Measurements from ENCODE around the gene POLR2E. TPM values are rescaled to one million over a fixed set of nuclear protein-coding genes. Genes with fewer than 3 reads are reported as not detected.
A peak's percentile ranks its signal among the peaks of the same experiment; 100 is the strongest.

Gene POLR2E
- total and polyA plus RNA-seq, 2 of the 13 experiments (the other 11 are each of a cell fraction or from before 2014, with no cell fraction given), result 140 to 272 TPM

DNA sequence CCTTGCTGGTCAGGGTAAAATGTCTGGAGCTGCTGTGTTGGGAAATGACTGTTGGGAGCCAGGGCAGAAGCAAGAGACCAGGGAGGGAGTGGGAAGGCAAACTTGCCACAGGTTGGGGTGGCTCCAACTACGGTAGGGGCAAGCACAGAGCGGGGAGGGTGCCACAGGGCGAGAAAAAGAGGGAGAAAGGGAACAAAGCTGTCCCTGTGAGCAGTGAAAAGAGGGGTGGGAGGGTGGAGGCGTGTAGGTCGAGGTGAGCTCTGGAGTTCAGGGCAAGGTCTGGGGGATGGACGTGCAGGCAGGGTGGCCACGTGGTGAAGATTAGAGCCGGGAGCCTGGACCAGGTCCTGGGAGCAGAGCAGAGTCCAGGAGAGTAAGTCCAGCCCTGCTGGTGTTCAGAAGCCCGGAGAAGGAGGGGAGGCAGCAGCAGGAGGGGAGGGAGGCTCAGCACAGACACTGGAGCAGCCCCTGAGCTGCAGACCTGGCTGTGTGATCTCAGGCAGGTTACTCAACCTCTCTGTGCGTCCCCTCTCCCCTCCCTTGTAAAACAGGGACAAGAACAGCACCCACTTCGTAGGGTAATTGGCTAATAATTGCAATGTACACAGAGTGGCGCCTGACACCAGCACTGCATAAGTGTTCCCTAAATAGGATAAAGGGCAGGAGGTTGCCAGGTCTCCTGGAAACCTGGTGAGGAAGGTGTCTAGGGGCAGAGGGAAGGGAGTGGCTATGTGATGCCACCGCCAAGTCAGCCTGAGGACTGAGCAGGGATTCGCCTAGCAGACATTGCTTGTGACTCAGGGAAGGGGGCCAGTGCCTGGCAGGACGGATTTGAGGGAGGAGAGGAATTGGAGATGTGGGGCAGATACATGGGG lies 3.2 kb upstream of the POLR2E start (continued):
- 0 out of 2 replicates have a peak, but pooled peaks have one; percentile 14 for TF ChIP-seq CHD4 (IDR thresholded peaks at IDR 0.05; ENCODE audit: borderline replicate concordance, low read length)
- no peak for TF ChIP-seq ZNF30 (CRISPR knock-in tag; IDR thresholded peaks at IDR 0.05)
- peak; percentile 47; the same call in 1 of the 2 replicates for TF ChIP-seq SAP130 (CRISPR knock-in tag; IDR thresholded peaks at IDR 0.05; ENCODE audit: low read depth)
- peak; percentile 69; the same call in 1 of the 2 replicates for TF ChIP-seq GFI1 (CRISPR knock-in tag; IDR thresholded peaks at IDR 0.05; ENCODE audit: borderline replicate concordance)
- no peak for TF ChIP-seq ZNF546 (CRISPR knock-in tag; conservative IDR thresholded peaks at IDR 0.05)
- TF ChIP-seq ZNF670 (CRISPR knock-in tag; IDR thresholded peaks at IDR 0.05; ENCODE audit: borderline replicate concordance), result no peak
- no peak for TF ChIP-seq TBX3 (IDR thresholded peaks at IDR 0.05; ENCODE audit: borderline replicate concordance)
- TF ChIP-seq ZNF749 (CRISPR knock-in tag; IDR thresholded peaks at IDR 0.05; ENCODE audit: borderline replicate concordance), result no peak
- TF ChIP-seq, protein P1, sequence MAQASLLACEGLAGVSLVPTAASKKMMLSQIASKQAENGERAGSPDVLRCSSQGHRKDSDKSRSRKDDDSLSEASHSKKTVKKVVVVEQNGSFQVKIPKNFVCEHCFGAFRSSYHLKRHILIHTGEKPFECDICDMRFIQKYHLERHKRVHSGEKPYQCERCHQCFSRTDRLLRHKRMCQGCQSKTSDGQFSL (CRISPR knock-in tag; IDR thresholded peaks at IDR 0.05), result no peak
- TF ChIP-seq, protein P2, sequence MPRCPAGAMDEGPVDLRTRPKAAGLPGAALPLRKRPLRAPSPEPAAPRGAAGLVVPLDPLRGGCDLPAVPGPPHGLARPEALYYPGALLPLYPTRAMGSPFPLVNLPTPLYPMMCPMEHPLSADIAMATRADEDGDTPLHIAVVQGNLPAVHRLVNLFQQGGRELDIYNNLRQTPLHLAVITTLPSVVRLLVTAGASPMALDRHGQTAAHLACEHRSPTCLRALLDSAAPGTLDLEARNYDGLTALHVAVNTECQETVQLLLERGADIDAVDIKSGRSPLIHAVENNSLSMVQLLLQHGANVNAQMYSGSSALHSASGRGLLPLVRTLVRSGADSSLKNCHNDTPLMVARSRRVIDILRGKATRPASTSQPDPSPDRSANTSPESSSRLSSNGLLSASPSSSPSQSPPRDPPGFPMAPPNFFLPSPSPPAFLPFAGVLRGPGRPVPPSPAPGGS (CRISPR knock-in tag; IDR thresholded peaks at IDR 0.05), result 0 out of 2 replicates have a peak, but pooled peaks have one; percentile 23
- 0 out of 2 replicates have a peak, but pooled peaks have one; percentile 9 for TF ChIP-seq ETV6 (CRISPR knock-in tag; conservative IDR thresholded peaks at IDR 0.05)
- no peak for TF ChIP-seq CEBPB (IDR thresholded peaks at IDR 0.05; ENCODE audit: borderline replicate concordance, low read depth, low read length)
- no peak; the same call in 1 of the 2 replicates for TF ChIP-seq HNF1B (CRISPR knock-in tag; IDR thresholded peaks at IDR 0.05)
- TF ChIP-seq NFRKB (IDR thresholded peaks at IDR 0.05), result no peak
- TF ChIP-seq FOXP4 (CRISPR knock-in tag; IDR thresholded peaks at IDR 0.05), result peak; percentile 34
- TF ChIP-seq, protein P3, sequence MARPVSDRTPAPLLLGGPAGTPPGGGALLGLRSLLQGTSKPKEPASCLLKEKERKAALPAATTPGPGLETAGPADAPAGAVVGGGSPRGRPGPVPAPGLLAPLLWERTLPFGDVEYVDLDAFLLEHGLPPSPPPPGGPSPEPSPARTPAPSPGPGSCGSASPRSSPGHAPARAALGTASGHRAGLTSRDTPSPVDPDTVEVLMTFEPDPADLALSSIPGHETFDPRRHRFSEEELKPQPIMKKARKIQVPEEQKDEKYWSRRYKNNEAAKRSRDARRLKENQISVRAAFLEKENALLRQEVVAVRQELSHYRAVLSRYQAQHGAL (CRISPR knock-in tag; IDR thresholded peaks at IDR 0.05; ENCODE audit: not compliant biosample characterization), result no peak
- TF ChIP-seq, protein P4, sequence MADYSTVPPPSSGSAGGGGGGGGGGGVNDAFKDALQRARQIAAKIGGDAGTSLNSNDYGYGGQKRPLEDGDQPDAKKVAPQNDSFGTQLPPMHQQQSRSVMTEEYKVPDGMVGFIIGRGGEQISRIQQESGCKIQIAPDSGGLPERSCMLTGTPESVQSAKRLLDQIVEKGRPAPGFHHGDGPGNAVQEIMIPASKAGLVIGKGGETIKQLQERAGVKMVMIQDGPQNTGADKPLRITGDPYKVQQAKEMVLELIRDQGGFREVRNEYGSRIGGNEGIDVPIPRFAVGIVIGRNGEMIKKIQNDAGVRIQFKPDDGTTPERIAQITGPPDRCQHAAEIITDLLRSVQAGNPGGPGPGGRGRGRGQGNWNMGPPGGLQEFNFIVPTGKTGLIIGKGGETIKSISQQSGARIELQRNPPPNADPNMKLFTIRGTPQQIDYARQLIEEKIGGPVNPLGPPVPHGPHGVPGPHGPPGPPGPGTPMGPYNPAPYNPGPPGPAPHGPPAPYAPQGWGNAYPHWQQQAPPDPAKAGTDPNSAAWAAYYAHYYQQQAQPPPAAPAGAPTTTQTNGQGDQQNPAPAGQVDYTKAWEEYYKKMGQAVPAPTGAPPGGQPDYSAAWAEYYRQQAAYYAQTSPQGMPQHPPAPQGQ (CRISPR knock-in tag; IDR thresholded peaks at IDR 0.05; ENCODE audit: borderline replicate concordance), result no peak
- TF ChIP-seq NFYB (CRISPR knock-in tag; IDR thresholded peaks at IDR 0.05), result no peak; the same call in 1 of the 2 replicates
